ENCODE measurements around the gene SOBP.

- no peak for TF ChIP-seq POLR2A (IDR thresholded peaks at IDR 0.05)
- TF ChIP-seq, protein P1, sequence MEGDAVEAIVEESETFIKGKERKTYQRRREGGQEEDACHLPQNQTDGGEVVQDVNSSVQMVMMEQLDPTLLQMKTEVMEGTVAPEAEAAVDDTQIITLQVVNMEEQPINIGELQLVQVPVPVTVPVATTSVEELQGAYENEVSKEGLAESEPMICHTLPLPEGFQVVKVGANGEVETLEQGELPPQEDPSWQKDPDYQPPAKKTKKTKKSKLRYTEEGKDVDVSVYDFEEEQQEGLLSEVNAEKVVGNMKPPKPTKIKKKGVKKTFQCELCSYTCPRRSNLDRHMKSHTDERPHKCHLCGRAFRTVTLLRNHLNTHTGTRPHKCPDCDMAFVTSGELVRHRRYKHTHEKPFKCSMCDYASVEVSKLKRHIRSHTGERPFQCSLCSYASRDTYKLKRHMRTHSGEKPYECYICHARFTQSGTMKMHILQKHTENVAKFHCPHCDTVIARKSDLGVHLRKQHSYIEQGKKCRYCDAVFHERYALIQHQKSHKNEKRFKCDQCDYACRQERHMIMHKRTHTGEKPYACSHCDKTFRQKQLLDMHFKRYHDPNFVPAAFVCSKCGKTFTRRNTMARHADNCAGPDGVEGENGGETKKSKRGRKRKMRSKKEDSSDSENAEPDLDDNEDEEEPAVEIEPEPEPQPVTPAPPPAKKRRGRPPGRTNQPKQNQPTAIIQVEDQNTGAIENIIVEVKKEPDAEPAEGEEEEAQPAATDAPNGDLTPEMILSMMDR (IDR thresholded peaks at IDR 0.05): no peak
- no peak for TF ChIP-seq POLR2AphosphoS5 (IDR thresholded peaks at IDR 0.05)
Measured at GRCh38 chr6:107517274-107517673, 27.4 kb downstream of the SOBP start.

All from breast epithelium (tissue), 3 donors.